Measurements from ENCODE around the gene SLC35G6.
"Not testable (repeated sequence)": the region's sequence is repeated elsewhere in the genome, so short reads cannot be mapped to it uniquely, and the experiment has no call there.

The SLC35G6 gene

DNA sequence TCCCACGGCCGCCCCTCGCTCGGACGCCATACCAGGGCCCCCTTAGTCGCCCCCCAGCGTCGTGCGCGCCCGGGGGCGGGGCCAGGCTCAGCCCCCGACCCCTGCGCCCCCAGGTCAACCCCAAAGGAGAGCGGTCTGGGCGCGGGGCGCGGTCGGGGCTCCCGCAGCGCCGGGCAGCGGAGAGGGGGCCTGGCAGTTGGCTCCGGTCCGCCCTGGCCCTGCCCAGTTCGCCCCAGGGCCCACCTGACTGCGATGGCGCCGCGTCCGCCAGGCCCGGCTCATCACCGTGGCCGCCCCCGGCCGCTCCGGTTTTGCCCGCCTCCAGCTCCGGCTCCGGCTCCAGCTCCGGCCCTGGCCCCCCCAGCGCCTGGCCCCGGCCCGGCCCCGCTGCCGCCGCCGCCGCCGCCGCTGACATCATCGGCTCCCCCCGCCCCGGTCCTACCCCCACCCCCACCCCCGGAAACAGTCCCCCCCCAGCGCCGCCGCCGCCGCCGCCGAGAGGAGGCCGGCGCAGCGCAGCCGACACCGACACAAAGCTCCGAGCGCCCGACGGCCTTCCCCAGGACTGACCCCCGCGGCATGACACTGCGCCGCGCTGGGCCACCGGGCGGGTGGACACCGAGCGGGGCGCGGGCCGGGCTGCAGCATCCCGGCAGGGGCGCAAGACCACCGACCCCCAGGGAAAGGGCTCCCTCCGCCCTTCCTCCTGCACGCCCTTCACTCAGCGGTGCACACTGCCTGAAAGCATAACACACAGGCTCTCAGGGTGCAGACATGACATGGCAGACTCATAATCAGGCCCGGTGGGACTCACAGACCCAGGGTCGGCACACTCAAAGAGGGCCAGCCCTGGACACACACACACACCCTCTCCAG is 1.8 kb upstream of the SLC35G6 start, which contains the start of gene ZBTB4:
Gene ZBTB4, minus strand, starts transcription at position 419 of the 876 bp plus-strand sequence. CDS start 12,830 bp downstream, outside the sequence.
- no peak for FAIRE-seq

DNA sequence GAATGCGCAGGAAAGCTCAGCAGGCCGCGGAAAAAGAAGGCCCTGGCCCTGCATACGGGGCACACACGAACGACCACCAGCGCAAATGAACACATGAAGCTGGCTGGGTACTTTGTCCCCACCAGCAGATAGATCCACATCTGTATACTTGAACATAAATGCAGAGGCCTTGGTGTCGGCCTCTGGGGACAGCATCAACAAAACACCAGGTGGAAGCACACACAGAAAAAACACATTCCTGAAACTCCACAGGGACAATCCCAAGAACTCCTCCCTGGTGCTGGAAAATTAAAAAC is 1.2 kb upstream of the SLC35G6 start:
- FAIRE-seq: no peak

- FAIRE-seq: not testable (repeated sequence)
These were observed 846 bp downstream of the SLC35G6 start for GRCh38 chr17:7481842-7482741.

DNA sequence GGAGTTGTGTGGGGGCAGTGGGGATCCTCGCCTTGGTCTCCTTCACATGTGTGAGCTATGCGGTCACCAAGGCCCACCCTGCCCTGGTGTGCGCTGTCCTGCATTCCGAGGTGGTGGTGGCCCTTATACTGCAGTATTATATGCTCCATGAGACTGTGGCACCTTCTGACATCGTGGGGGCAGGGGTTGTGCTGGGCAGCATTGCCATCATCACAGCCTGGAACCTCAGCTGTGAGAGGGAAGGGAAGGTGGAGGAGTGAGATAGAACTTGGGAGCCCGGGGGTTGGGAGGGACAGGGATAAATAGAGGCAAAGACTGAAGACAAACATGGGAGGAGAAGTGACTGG is 1.5 kb downstream of the SLC35G6 start:
- FAIRE-seq: not testable (repeated sequence)

- FAIRE-seq: peak; percentile 91
These were observed 2.2 kb downstream of the SLC35G6 start for GRCh38 chr17:7483255-7484066.

GRCh38 chr17:7484067-7484918 is 3.0 kb downstream of the SLC35G6 start, which contains the start of gene POLR2A:
POLR2A (plus strand) TSS chr17:7484366.
- peak; percentile 81 for FAIRE-seq

GRCh38 chr17:7484919-7485377 is 3.7 kb downstream of the SLC35G6 start:
- FAIRE-seq: no peak

- FAIRE-seq: no peak
These were observed 4.9 kb downstream of the SLC35G6 start for GRCh38 chr17:7486181-7486580.

GRCh38 chr17:7490144-7490543 is 8.9 kb downstream of the SLC35G6 start:
- no peak for FAIRE-seq

GRCh38 chr17:7491583-7491982 is 10.3 kb downstream of the SLC35G6 start:
- FAIRE-seq: no peak

GRCh38 chr17:7493941-7494340 is 12.7 kb downstream of the SLC35G6 start:
- FAIRE-seq: no peak

- no peak for FAIRE-seq
These were observed 14.7 kb downstream of the SLC35G6 start for GRCh38 chr17:7495906-7496434.

DNA sequence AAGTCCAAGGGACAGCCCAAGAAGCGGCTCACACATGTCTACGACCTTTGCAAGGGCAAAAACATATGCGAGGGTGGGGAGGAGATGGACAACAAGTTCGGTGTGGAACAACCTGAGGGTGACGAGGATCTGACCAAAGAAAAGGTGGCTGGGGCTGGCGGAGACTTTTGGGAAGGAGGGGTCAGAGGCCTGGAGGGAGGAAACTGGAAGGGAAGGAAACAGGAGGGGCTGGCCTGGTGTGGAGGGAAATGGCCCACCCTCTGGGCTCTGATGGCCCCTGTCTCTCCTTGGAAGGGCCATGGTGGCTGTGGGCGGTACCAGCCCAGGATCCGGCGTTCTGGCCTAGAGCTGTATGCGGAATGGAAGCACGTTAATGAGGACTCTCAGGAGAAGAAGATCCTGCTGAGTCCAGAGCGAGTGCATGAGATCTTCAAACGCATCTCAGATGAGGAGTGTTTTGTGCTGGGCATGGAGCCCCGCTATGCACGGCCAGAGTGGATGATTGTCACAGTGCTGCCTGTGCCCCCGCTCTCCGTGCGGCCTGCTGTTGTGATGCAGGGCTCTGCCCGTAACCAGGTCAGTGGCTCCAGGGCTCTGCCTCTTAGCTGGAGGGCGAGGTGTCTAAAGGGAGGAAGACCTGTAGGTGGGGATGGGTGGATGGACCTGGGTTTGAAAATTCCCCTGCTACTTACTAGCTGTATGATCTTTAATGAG is 15.4 kb downstream of the SLC35G6 start:
- no peak for FAIRE-seq

DNA sequence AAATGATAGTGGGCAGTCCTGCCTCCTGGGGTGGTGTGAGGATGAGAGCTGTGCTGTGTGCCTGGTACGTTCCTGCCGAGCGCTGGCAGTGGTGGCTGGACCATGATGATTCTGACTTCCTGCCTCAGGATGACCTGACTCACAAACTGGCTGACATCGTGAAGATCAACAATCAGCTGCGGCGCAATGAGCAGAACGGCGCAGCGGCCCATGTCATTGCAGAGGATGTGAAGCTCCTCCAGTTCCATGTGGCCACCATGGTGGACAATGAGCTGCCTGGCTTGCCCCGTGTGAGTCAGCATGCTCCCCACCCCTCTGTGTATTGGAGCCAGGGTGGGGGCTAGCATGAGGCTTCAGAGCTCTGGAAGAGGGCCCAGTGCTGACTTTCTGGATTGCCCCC is 16.0 kb downstream of the SLC35G6 start:
- no peak for FAIRE-seq

GRCh38 chr17:7497636-7498035 is 16.4 kb downstream of the SLC35G6 start:
- no peak for FAIRE-seq

GRCh38 chr17:7499161-7499560 is 17.9 kb downstream of the SLC35G6 start:
- no peak for FAIRE-seq

- no peak for FAIRE-seq
These were observed 20.5 kb downstream of the SLC35G6 start for GRCh38 chr17:7501729-7502128.

- FAIRE-seq: no peak
These were observed 21.1 kb downstream of the SLC35G6 start for GRCh38 chr17:7502171-7502847.

GRCh38 chr17:7502987-7503386 is 21.7 kb downstream of the SLC35G6 start:
- no peak for FAIRE-seq

DNA sequence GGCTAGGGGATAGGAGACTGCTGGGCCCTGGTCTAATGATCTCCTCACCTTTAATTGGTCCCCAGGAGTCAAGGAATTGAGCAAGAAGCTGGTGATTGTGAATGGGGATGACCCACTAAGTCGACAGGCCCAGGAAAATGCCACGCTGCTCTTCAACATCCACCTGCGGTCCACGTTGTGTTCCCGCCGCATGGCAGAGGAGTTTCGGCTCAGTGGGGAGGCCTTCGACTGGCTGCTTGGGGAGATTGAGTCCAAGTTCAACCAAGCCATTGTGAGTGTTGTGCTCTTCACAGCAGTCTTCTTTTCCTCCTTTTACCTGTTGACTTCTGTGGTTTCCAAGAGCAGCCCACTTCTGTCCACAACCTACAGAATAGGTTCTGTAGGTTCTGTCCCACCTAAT is 22.3 kb downstream of the SLC35G6 start:
- no peak for FAIRE-seq
